GM18526 (cell line): ENCODE measurements around the gene TRIM38.

Experiments used
- POLR2A ChIP-seq: IDR thresholded peaks from 3 replicates; pipeline ENCODE4 v1.6.1; 2011; ENCODE audit not compliant: insufficient read length; ENCODE audit errors: extremely low read depth

The TRIM38 gene, protein sequence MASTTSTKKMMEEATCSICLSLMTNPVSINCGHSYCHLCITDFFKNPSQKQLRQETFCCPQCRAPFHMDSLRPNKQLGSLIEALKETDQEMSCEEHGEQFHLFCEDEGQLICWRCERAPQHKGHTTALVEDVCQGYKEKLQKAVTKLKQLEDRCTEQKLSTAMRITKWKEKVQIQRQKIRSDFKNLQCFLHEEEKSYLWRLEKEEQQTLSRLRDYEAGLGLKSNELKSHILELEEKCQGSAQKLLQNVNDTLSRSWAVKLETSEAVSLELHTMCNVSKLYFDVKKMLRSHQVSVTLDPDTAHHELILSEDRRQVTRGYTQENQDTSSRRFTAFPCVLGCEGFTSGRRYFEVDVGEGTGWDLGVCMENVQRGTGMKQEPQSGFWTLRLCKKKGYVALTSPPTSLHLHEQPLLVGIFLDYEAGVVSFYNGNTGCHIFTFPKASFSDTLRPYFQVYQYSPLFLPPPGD

DNA sequence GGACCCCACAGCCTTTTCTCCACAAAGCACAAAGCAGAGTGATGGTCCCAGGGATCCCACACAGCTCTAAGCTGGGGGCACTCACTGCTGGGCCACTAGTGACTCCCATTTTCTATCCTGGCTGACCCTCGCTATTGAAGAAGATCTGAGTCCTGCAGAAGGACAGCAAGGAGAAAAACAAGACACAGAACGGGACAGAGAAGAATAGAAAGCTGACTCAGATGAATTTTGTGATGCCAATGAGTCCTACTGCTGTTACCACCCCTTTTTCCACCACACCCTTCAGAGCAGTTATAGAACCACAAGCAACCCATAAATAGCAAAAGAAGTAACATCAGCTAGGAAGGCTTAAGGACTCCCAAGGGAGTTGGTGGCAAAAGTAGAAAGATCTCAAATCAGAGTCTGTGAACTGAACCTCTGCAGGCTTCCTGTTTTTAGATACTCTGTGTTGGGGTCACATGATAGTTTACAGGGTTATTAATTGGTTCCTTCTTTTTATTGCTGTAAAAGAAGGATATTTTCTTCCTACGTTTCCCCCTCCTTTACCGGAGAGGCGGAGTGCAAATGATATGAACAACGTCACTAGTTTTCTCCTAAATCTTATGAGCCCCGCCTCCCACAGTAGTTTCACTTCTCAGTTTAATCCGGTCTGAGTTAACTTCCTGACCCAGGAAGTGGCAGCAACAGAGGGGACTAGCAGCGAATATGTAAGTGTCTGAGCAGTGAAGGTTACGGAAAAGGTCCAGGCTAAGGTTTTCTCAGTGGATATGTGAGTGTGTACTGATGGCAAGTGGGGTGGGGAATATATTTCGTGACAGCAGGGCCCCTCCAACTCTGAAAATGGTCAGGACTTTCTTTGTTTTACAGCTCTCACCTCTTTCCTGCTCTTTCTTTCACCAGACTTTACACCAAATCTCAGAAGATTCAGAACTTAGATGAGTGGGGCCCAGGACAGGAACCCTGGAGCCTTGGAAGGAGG, at the start of gene TRIM38:
TRIM38 (plus strand) TSS at position 654 of the 979 bp plus-strand sequence. CDS start 3,721 bp downstream, outside the sequence.
- TF ChIP-seq POLR2A = peak; percentile 80

DNA sequence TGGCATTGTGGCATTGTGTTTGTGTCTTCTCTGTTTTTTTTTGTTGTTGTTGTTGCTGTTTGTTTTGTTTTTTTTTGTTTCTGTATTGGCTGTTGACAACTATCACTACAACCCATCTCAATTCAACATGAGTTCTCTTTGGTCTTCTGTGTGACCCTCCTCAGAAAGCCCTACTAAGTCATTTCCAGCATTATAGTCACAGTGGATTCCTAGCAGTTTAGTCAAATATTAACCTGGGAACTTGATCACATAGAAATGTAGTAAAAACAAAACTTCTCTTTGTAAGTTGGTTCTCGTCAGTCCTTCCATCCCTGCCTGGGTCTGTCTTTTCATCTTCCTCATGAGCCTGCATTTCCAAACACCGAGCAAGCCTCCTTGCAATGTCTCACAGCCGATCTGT, 48.9 kb upstream of the TRIM38 start:
- no peak for TF ChIP-seq POLR2A

DNA sequence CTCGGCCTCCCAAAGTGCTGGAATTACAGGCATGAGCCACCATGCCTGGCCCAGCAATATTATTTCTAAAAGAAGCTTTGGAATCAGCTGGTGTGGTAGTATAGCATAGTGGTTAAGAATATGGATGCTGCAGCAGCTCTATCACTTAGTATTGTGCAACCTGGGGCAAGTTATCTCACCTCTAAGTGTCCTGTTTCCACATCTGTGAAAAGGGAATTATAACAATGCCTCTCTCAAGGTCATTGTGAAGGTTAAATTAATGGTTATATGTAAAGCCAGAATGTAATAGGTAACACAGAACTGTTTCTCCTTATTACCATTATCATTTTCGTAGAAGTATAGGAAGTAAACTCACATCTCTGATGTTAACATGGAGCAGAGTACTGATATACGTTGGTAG, 46.3 kb upstream of the TRIM38 start:
- TF ChIP-seq POLR2A = no peak

DNA sequence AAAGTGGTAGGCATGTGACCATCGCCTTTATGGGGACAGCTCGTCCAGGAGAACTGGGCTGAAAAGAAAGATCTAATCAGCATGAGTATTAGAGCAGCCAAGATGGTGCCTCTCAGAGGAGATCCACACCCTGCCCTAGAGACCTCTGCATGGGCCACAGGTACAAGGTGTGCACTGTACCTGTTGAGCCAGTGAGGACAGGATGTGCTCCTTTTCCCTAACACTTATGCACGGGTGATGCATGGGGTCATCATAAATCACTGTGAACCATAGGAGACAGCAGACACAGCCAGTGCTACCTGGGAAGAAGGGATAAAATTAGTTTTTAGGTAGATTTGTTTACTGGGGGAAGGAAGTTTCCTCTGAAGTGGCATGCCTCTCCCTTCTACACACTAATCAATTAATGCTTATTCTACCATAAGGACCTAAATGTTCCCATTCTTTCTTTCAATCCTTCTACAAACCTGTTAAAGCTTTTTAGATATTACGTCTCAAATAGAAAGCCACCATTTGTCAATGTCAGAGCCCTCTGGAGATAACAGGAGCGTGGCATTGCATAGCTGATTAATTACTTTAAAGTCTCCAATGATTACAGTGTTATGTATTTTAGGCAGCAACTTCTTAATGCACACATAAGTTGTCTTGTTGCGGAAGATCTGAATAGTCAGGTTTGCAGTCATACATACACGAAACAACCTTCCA, 45.7 kb upstream of the TRIM38 start:
- no peak for TF ChIP-seq POLR2A

DNA sequence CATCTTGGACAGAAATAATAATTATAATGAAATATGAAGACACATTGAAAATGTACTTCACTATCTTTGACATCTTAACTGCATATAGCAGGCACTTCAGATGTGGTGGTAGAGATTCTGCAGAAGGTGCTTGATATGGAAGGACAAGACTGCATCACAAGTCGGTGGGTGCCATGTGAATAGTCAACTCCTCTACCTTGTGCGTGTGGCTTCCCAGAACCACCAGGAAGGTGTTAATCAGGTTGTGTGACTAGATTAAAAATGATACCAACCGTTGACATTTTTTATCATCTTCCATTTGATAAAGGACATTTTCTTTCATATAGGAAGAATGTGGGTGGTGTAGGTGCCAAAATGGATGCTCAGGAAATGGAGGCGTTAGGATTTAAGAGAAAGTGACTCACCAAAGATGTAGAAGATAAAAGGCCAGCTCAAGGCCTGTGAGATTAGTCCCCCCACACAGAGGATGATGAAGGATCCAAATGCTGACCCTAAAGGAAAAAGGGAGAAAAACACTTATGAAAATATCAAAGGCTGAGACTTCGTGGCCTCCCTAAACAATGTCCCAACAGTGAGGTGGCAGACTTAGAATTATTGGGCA, 44.4 kb upstream of the TRIM38 start:
- TF ChIP-seq POLR2A = no peak

DNA sequence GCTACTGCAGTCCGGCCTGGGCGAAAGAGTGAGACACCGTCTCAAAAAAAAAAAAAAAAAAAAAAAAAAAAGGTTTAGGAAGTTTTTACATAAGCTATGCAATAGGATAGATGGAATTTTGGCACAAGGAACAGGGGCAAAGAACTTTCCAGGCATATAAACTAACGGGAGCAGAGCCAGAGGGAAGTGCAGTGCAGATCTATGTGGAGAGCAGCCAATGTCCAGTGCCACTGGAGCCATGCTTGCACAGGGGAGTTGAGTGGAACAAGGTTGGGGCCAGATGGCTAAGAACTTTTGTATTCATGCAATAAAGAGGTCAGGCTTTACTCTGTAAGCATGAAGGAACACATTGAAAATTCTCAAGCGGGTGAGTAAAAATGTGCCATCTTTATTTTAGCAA, 42.9 kb upstream of the TRIM38 start:
- TF ChIP-seq POLR2A = no peak

DNA sequence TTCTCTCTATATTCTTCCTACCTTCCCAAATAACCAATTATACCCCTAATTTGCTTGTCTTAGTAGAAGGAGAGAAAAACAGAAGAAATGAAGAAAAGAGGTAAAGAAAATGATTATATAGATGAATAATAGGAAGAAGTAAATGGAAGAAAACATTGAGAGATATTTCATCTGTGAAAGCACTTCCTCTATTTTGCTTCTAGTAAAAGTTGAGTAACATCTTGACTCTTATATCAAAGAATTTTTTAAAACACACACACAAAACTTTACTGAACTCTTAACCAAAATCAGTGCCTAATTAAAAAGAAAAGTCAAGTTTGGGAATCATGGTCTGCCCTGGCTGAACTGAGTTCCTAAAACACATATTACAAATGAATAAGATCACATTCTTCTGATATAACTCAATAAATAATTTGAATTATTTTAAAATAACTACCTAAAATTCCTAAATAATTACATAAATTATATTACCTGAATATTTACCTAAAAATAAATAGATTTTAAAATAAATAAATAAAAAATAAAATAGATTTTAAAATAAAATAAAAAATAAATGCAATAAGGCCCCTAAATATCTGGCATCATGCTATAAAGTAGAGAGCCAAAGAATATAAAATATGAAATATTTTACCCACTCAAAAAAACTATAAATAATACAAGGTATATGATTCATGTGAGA, 40.9 kb upstream of the TRIM38 start:
- TF ChIP-seq POLR2A = no peak

DNA sequence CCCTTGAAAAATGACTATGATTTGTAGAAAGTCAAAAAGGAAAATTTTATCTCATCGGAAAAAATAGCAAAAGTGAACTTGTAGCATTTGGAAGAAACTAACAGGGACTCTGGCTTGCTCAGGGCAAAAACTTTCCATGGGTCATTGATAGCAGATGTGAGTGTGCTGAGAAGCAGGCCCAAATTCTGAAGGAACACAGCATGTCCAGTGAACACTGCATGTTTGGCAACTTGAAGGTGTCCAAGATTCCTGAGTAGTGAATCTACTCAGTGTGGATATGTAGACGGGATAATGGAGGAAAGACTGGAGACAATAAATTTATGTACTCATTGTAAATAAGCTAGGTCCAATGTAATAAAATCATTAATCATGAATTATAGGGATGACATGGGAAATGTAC, 40.3 kb upstream of the TRIM38 start:
- no peak for TF ChIP-seq POLR2A

DNA sequence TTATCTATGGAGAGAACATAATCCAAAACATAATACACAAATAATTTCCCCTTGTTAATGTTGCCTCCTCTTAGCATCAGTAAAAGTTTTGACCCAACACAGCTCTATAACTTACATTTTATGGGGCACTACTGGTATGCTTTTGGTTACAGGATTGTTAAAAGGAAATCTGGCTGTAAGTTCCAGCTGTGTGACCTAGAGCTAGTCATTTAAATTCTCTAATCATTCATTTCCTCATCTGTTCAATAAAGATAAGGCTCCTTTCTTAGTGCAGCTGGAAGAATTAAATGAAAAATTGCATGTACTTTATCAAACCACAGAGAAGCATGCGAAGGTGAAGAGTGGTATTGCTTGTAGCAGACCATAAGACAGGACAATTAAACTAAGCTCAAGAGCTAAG, 36.7 kb upstream of the TRIM38 start:
- TF ChIP-seq POLR2A = no peak

DNA sequence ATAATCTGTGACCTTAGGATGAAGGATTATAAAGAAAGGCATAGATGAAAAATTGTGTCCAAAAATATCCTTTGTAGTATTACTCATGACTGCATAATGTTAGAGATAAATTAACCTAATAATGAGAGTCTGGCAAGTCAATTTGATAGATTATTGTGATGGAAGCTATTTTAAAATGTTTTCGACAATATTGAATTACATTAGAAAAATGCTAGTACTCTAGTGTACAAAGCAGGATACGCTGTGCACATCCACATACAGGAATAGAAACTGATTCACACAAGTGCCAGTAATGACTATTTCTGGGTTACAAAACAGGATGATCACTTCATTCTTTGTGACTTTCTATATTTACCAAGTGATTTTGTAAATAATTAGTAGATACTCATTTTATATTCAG, 35.4 kb upstream of the TRIM38 start:
- TF ChIP-seq POLR2A = no peak

DNA sequence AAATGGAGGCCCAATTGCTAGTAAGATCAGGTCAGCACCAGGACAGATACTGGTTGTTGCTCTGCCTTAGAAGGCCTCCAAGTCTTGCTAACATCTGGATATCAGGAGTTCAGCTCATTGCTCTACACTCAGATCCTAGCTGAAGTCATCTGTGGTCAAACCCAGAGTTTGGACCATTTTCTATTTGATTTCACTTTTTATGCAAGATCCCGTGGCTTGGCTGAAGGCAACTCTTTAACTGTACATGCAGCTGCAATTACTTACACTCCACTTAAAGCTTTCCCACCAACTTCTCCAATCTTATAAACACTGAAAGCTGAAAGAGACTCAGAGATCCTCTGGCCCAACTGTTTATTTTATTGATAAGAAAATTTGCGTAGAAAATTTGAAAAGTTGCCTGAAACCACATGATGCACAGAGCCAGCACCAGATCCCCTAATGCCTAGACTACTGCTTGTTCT, 34.8 kb upstream of the TRIM38 start:
- no peak for TF ChIP-seq POLR2A

DNA sequence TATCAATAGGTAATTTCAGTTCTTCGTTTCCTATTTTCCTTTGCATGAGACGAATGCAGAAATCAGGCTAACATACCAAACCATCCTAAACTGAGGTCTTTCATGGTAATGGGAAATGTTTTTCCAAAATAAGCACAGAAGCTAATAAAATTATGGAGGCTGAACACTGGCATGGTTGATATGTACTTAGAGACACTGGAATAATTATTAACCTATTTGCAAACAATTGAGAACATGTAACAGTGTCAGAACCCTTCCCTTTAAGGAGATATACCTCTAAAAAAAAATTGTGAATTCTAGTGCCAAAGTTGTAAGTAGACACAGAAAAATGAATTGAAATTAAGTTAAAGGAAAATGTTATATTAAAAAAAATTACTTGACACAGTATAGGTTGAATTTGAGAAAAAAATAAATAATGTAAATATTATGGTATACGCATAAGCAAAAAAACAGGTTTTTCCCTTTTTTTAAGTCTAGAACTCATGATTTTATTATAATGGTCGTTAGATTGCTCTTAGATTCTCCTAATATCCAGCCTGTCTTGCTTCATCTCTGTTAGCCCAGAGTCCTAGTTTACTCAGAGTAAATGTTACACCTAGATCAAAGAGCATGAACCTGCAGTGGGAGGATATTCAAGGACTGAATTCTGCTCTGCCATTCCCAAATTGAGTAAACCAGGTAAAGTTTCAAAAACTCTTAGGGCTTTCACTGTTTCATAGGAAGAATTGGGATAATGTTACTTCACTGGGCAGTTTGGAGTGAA, 33.9 kb upstream of the TRIM38 start:
- no peak for TF ChIP-seq POLR2A

DNA sequence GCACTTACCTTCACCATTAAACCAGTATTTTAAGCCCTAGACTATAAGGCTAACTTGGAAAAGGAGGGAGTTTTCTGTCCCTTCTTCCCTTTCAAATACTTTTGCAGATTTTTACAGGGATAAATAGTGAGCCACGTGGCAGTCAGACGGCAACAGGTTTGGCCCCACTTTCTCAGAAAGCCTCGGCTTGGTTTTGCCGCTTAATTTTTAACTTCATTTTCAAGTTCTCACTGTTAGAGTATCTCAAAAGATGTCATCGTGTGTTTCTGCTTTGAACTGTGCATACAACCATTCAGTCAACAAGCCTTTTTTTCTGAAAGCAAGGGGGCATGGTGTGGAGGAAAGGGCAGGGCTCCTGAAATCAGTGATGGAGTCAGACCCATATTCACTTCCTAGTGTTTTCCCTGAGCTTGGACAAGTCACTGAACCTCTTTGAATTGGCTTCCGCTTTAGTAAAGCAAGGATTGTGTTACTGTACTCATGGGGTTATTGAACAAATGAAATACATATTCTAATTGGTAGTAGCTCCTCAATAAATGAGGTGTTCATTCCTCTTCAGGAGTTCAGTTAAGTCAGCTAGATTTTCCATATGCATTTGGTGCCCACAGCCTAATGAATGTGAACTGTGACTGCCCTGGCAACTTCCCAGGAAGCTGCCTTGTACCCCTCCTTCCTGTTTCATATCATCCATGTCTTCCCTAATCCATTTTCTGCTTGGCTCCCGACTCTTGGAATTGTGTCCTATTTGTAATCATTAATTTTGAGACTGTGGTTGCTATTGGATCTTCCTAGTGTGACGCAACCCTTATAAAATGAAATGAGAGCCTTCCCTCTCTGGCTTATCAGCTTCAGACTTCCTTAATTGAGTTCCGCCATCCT, 31.8 kb upstream of the TRIM38 start, which contains the start of gene SLC17A2:
SLC17A2 (minus strand) TSS at position 160 of the 879 bp plus-strand sequence. CDS start 4,895 bp downstream, outside the sequence.
- no peak for TF ChIP-seq POLR2A

DNA sequence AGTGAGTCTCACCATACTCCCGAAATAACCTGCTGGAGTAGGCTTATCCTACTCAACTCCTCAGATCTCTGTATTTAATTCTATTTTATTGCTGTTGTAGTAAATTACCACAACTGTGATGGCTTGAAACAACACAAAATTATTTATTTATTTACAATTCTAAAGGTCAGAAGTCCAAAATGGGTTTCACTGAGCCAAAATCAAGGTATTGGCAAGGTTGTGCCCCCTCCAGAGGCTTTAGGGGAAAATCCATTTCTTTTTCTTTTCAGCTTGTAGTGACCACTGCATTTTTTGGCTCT, 31.2 kb upstream of the TRIM38 start:
- no peak for TF ChIP-seq POLR2A
